Breast epithelium (tissue), 4 donors: ENCODE measurements around the gene PEX5L. TPM values are rescaled to one million over a fixed set of nuclear protein-coding genes. Genes with fewer than 3 reads are reported as not detected.
"Not testable (repeated sequence)": the region's sequence is repeated elsewhere in the genome, so short reads cannot be mapped to it uniquely, and the experiment has no call there.

Source experiments
- DNase-seq, 2 donors: peaks; one replicate each; pipeline ENCODE4 v3.0.0-alpha.2; 2019; ENCODE audit warnings: low spot score in 2 of 2
- H3K27ac ChIP-seq, 2 donors: fragments of 200-600 bp; sonication (generic) in 1 of 2; one replicate each; pipeline ENCODE4 v1.5.1; 2016 to 2019; ENCODE audit warnings: mild to moderate bottlenecking in 1 of 2
- H3K27me3 ChIP-seq, 2 donors: fragments of 200-600 bp; sonication (generic) in 1 of 2; one replicate each; pipeline versions ENCODE4 v1.5.1 to v1.6.0; 2017 to 2019; ENCODE audit warnings: control low read depth in 1 of 2, mild to moderate bottlenecking in 1 of 2
- H3K36me3 ChIP-seq: fragments of 200-600 bp; one replicate; pipeline ENCODE4 v1.5.1; 2019
- H3K4me1 ChIP-seq, 2 donors: fragments of 200-600 bp; sonication (generic); one replicate each; pipeline ENCODE4 v1.5.1; 2016 to 2019; ENCODE audit warnings: control low read depth in 1 of 2
- H3K4me3 ChIP-seq, 3 donors: fragments of 200-600 bp; sonication (generic); 1 replicate in 2 of 3; 2 replicates in 1 of 3; pipeline ENCODE4 v1.5.1; 2016 to 2019; ENCODE audit warnings: mild to moderate bottlenecking in 3 of 3, moderate library complexity in 2 of 3
- H3K9me3 ChIP-seq, 2 donors: fragments of 200-600 bp; sonication (generic) in 1 of 2; one replicate each; pipeline ENCODE4 v1.5.1; 2016 to 2019; ENCODE audit warnings: control low read depth in 1 of 2
- POLR2A ChIP-seq: fragments of 450-650 bp; IDR thresholded peaks from one replicate; pipeline ENCODE4 v1.6.1; 2016; ENCODE audit warnings: antibody characterized with exemption, mild to moderate bottlenecking, moderate library complexity
- POLR2AphosphoS5 ChIP-seq, 3 donors: sonication (generic); formaldehyde crosslinking; IDR thresholded peaks; one replicate each; pipeline ENCODE4 v1.6.1; 2017; ENCODE audit warnings: antibody characterized with exemption in 3 of 3
- intact Hi-C: fragments of 100-400 bp; cut with DNase I; formaldehyde crosslinking; loops from one replicate; pipeline ENCODE4 v1.15.1; 2023; ENCODE audit warnings: low total_unique reads
- total RNA-seq, 3 donors: library from RNA; depleted of rRNA; stranded (reverse); fragments of >200 nt; gene quantifications; one replicate each; pipeline ENCODE4 v1.1.0, GENCODE V29; 2016
- TF ChIP-seq, protein P1 (sequence below), 3 donors: fragments of 450-650 bp; IDR thresholded peaks; one replicate each; pipeline ENCODE4 v1.5.1; 2016 to 2017; ENCODE audit warnings: antibody characterized with exemption in 3 of 3, mild to moderate bottlenecking in 3 of 3, moderate library complexity in 3 of 3

PEX5L gene
- total RNA-seq, 3 donors from 2014 or later: 0.48 to 3.3 (median 1.6) TPM

DNA sequence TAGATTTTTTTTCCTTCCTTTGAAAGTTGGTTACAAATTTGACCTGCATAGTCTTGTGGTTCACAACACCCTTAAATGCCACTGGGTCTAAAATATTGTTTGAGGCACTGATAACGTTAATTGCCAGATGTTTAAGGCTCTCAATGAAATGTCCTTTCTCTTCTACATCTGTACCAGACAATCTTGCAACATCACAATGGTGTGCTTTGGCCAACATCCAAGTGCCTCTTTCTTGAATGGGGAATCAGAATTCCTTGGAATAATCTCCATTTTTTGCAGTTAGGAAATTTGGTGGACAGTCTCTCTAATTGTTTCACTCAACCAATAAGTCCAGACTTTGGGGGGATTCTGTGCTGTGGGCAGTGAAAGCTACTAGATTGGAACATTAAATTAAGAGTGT, 26.0 kb upstream of the PEX5L start:
- Histone ChIP-seq H3K4me1 (no peaks in the 10 kb centered on the region), H3K27me3 (no peaks in the 10 kb centered on the region), H3K36me3 (no peaks in the 10 kb centered on the region), H3K27ac (no peak overlapping the region), H3K9me3 (no peaks in the 10 kb centered on the region), H3K4me3 (no peak overlapping the region)
- DNase-seq: no peak
- TF ChIP-seq POLR2A: no peak
- TF ChIP-seq, protein P1, sequence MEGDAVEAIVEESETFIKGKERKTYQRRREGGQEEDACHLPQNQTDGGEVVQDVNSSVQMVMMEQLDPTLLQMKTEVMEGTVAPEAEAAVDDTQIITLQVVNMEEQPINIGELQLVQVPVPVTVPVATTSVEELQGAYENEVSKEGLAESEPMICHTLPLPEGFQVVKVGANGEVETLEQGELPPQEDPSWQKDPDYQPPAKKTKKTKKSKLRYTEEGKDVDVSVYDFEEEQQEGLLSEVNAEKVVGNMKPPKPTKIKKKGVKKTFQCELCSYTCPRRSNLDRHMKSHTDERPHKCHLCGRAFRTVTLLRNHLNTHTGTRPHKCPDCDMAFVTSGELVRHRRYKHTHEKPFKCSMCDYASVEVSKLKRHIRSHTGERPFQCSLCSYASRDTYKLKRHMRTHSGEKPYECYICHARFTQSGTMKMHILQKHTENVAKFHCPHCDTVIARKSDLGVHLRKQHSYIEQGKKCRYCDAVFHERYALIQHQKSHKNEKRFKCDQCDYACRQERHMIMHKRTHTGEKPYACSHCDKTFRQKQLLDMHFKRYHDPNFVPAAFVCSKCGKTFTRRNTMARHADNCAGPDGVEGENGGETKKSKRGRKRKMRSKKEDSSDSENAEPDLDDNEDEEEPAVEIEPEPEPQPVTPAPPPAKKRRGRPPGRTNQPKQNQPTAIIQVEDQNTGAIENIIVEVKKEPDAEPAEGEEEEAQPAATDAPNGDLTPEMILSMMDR (IDR thresholded peaks at IDR 0.05): no peak
- TF ChIP-seq POLR2AphosphoS5 (IDR thresholded peaks at IDR 0.05): no peak
- intact Hi-C loops: no loop called here

DNA sequence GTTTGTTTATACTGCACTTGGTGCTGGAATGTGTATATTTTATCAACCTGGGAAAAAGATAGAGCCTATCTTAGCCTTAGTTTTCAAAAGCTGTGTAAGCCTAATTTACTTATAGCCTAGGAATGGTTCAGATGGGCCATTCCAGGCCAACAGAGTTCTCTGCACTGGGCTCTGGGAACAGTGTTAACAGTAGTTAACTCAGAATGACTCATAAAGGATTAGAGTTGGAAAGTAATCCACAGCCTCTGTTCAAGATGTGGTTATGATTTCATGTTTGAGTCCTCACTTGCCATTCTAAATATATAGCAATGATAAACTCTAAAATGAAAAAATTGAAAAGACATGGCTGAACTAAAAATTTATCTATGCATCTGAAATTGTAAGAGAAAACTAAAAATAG, 22.6 kb upstream of the PEX5L start:
- no peak overlapping the region for H3K4me3 ChIP-seq
- no peaks in the 10 kb centered on the region for H3K27me3 ChIP-seq
- H3K9me3 ChIP-seq: no peaks in the 10 kb centered on the region
- no peak overlapping the region for H3K27ac ChIP-seq
- TF ChIP-seq, protein P1 (IDR thresholded peaks at IDR 0.05): no peak
- TF ChIP-seq POLR2AphosphoS5 (IDR thresholded peaks at IDR 0.05) (no peak), POLR2A (no peak)
- H3K36me3 ChIP-seq: no peaks in the 10 kb centered on the region
- no peak for DNase-seq
- intact Hi-C loops: no loop called here
- no peaks in the 10 kb centered on the region for H3K4me1 ChIP-seq

DNA sequence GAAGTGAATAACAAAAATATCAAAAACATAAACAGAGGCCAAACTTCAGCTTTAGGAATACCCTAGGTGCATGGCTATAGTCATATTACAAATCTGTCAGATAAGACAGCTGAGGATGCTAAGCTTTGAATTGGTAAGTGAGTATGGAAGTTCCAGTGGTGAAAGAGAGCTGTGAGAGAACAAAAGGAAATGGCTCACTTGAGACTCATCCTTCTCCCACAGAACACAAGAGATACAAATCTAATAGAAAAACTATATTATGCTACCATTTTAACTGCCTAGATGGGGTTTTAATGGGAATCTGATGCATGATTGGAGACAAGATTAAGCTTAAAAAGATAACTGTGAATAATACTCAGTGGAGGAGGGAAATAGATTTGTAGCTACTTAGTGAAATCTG, 21.5 kb upstream of the PEX5L start:
- intact Hi-C loops: no loop called here

DNA sequence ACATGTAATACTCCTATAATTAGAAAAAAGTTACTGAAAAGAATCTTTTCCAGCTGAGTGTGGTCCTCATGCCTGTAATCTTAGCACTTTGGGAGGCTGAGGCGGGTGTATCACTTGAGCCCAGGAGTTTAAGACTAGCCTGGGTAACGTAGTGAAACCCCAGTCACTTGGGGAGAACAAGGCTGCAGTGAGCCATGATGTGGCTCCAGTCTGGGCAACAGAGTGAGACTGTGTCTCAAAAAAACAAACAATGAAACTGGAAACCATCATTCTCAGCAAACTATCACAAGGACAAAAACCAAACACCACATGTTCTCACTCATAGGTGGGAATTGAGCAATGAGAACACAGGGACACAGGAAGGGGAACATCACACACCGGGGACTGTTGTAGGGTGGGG, 18.9 kb upstream of the PEX5L start:
- H3K27me3 ChIP-seq, H3K36me3 ChIP-seq, H3K4me3 ChIP-seq, H3K27ac ChIP-seq, H3K4me1 ChIP-seq, H3K9me3 ChIP-seq, DNase-seq, intact Hi-C loops: not testable (repeated sequence)

More for the DNA sequence above, 21.5 kb upstream of the PEX5L start:
- TF ChIP-seq, protein P1 (IDR thresholded peaks at IDR 0.05): no peak
- no peak for TF ChIP-seq POLR2AphosphoS5 (IDR thresholded peaks at IDR 0.05)
- no peak for DNase-seq
- Histone ChIP-seq H3K27me3 (no peaks in the 10 kb centered on the region), H3K27ac (no peak overlapping the region), H3K4me3 (no peak overlapping the region), H3K9me3 (no peaks in the 10 kb centered on the region), H3K36me3 (no peaks in the 10 kb centered on the region), H3K4me1 (no peaks in the 10 kb centered on the region)

DNA sequence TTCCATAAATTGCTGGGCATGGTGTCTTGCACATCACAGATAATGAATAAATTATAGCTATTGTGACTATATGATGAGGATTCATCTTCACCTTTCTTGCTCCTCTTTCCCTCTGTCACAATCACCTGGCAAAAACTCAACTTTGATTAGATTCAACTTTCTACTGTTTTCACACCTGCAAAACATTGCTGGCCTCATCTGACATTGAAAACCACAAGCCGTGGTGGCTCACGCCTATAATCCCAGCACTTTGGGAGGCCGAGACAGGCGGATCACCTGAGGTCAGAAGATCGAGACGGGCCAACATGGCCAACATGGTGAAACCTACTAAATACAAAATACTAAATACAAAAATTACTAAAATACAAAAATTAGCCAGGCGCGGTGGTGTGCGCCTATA, 12.7 kb upstream of the PEX5L start:
- Histone ChIP-seq H3K36me3 (no peaks in the 10 kb centered on the region), H3K4me3 (no peak overlapping the region), H3K4me1 (no peaks in the 10 kb centered on the region), H3K27ac (no peak overlapping the region), H3K27me3 (no peaks in the 10 kb centered on the region), H3K9me3 (no peaks in the 10 kb centered on the region)
- TF ChIP-seq, protein P1 (IDR thresholded peaks at IDR 0.05): no peak
- TF ChIP-seq POLR2AphosphoS5 (IDR thresholded peaks at IDR 0.05): no peak
- no peak for TF ChIP-seq POLR2A
- intact Hi-C loops: no loop called here
- no peak for DNase-seq

DNA sequence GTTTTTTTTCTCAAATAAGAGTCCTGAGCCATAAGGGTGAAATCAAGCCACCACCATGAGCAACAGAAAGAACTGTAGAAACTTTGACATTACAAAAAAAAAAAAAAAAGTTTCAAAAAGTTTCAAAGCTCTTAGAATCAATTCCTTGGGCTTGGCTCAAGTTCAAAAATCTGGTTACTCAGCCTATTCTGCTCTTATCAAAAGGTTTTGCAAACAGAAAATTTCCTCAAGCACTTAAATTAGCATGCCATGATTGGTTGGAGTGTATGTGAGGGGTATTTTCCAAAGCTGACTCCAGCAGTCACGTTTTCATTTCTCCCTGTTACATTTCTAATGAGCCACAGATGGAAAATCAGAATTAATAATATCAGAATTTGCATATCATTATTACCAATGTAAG, 12.1 kb upstream of the PEX5L start:
- H3K27ac ChIP-seq: no peak overlapping the region

More for the DNA sequence above, 12.1 kb upstream of the PEX5L start:
- intact Hi-C loops: no loop called here
- H3K4me1 ChIP-seq: no peaks in the 10 kb centered on the region
- H3K36me3 ChIP-seq: no peaks in the 10 kb centered on the region
- H3K27me3 ChIP-seq: no peaks in the 10 kb centered on the region
- H3K4me3 ChIP-seq: no peak overlapping the region
- H3K9me3 ChIP-seq: no peaks in the 10 kb centered on the region
- no peak for DNase-seq
- TF ChIP-seq POLR2A (no peak), POLR2AphosphoS5 (IDR thresholded peaks at IDR 0.05) (no peak)
- TF ChIP-seq, protein P1 (IDR thresholded peaks at IDR 0.05): no peak
